ENCODE results near the gene PKNOX2. TPM values are rescaled to one million over a fixed set of nuclear protein-coding genes. Genes with fewer than 3 reads are reported as not detected.
A peak's percentile ranks its signal among the peaks of the same experiment; 100 is the strongest.

Gene PKNOX2
- total and polyA plus RNA-seq, 2 of the 4 experiments (the other 2 are of a cell fraction): 0.72 to 2.3 TPM

DNA sequence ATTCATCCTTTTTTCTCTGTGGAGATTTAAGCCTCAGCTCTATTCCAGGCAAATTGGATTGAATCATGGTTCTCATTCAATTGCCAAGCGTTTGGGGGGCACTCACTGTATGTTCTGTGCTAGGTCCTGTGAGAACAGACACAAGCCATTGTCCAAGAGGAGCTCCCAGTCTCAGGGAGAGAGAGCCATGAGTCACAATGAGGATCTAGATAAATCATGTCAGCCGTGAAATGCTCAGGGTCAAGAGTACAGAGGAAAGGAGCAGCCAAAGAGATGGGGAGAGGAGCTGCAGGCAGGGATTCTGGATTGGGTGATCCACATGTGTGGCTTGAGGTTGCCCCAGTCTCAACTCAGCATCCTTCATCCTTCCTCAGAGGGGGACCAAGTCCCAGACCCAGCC is 237.9 kb downstream of the PKNOX2 start:
- dilution Hi-C loops (cut with HindIII; ENCODE audit: low sequenced_read_pairs, unreplicated experiment) (no loop called here), in situ Hi-C loops (cut with MboI; ENCODE audit: low sequenced_read_pairs) (loop anchor here (10.0 to 25.0 kb wide), 3 partner anchors 238 to 740 kb away; partner anchors contain the start of genes PKNOX2, SIAE and SPA17), intact Hi-C loops (cut with micrococcal nuclease) (loop anchor here (5.0 to 10.0 kb wide), 3 partner anchors 138 to 528 kb away; no protein-coding TSS in a partner anchor)
- H3K14ac ChIP-seq (replicated peaks; ENCODE audit: low read depth, low read length): no peak overlapping the region
- H2BK120ac ChIP-seq (ENCODE audit: low read depth, low read length): 0 out of 2 replicates have a peak overlapping the region, but pooled peaks have one; percentile 53
- H4K8ac ChIP-seq (ENCODE audit: low read depth in 2 of 2, low read length in 2 of 2): no peak overlapping the region
- BruUV-seq (replicated peaks): no TSS peak
- H3K9me1 ChIP-seq (ENCODE audit: insufficient read depth, low read length): no peaks in the 10 kb centered on the region
- WGBS, 2 experiments (ENCODE audit: extremely low coverage in 2 of 2, insufficient read length in 1 of 2): 50% methylated on average over 1 of the region's 2 CpGs; no CpG with 5 or more reads in 1 of the 2 experiments
- H3K4me1 ChIP-seq (ENCODE audit: control insufficient read depth, insufficient read depth, low read length): peaks cover 6% of the 10 kb centered on the region; the same call in 1 of the 2 replicates
- no peak overlapping the region for H2AK5ac ChIP-seq (ENCODE audit: low read depth, low read length)
- H4K91ac ChIP-seq (ENCODE audit: insufficient read depth, low read depth, low read length): 0 out of 2 replicates have a peak overlapping the region, but pooled peaks have one; percentile 23
- TF ChIP-seq SMC3 (IDR thresholded peaks at IDR 0.05; ENCODE audit: low read depth, low read length) (no peak), CHD1 (IDR thresholded peaks at IDR 0.05; ENCODE audit: low read depth, low read length) (no peak), RCOR1 (IDR thresholded peaks at IDR 0.05; ENCODE audit: insufficient replicate concordance, low read length) (no peak), MXI1 (IDR thresholded peaks at IDR 0.05; ENCODE audit: borderline replicate concordance, low read depth, low read length) (no peak), RAD21 (IDR thresholded peaks at IDR 0.05; ENCODE audit: low read length) (no peak), BHLHE40 (IDR thresholded peaks at IDR 0.05; ENCODE audit: low read depth, low read length) (no peak), FOS (IDR thresholded peaks at IDR 0.05; ENCODE audit: low read depth, low read length) (0 out of 2 replicates have a peak, but pooled peaks have one; percentile 26), NFE2L2 (IDR thresholded peaks at IDR 0.05; ENCODE audit: low read depth, low read length) (no peak)
- TF ChIP-seq, protein P1, sequence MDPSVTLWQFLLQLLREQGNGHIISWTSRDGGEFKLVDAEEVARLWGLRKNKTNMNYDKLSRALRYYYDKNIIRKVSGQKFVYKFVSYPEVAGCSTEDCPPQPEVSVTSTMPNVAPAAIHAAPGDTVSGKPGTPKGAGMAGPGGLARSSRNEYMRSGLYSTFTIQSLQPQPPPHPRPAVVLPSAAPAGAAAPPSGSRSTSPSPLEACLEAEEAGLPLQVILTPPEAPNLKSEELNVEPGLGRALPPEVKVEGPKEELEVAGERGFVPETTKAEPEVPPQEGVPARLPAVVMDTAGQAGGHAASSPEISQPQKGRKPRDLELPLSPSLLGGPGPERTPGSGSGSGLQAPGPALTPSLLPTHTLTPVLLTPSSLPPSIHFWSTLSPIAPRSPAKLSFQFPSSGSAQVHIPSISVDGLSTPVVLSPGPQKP (IDR thresholded peaks at IDR 0.05; ENCODE audit: borderline replicate concordance, low read depth, low read length): no peak
- H2AFZ ChIP-seq (replicated peaks; ENCODE audit: low read length, poor library complexity): no peak overlapping the region
- H3K27me3 ChIP-seq (ENCODE audit: control insufficient read depth, insufficient read depth, low read length): peaks cover 9% of the 10 kb centered on the region
- H3K23ac ChIP-seq (ENCODE audit: low read depth, low read length): no peak overlapping the region
- no peak overlapping the region for H3K4me3 ChIP-seq (ENCODE audit: insufficient read depth, low read depth, low read length)
- ATAC-seq (ENCODE audit: low read depth) (peak; percentile 45), DNase-seq (peak; percentile 73)
- H3K79me1 ChIP-seq (ENCODE audit: low read depth in 1 of 2, low read length in 2 of 2): no peaks in the 10 kb centered on the region
- H4K5ac ChIP-seq (ENCODE audit: low read depth, low read length): no peak overlapping the region
- H2BK20ac ChIP-seq (ENCODE audit: low read depth, low read length): no peak overlapping the region
- no peak overlapping the region for H3K27ac ChIP-seq (ENCODE audit: insufficient read depth, low read length)
- H3K4ac ChIP-seq (ENCODE audit: low read depth, low read length): no peak overlapping the region
- ChIA-PET POLR2A (ENCODE audit: unreplicated experiment) (interaction anchor here (0.6 kb wide), 1 partner anchor 12 kb away, joined by 4 read pairs; no protein-coding TSS in a partner anchor), CTCF (interaction anchor here (0.7 to 2.4 kb wide), 3 partner anchors 11 to 311 kb away, joined by 3 to 8 read pairs (median 3); no protein-coding TSS in a partner anchor)
- H3K9ac ChIP-seq (ENCODE audit: low read depth, low read length): no peak overlapping the region
- no peak overlapping the region for H3K18ac ChIP-seq (ENCODE audit: low read depth, low read length)
- H3K56ac ChIP-seq (ENCODE audit: extremely low read depth, insufficient read depth, low read length): no peak overlapping the region
- no peaks in the 10 kb centered on the region for H3K9me3 ChIP-seq (ENCODE audit: control insufficient read depth, insufficient read depth, low read length)
- no peak overlapping the region for H3K4me2 ChIP-seq (ENCODE audit: low read depth, low read length)
- peaks cover 2% of the 10 kb centered on the region; the same call in 1 of the 2 replicates for H3K36me3 ChIP-seq (ENCODE audit: control insufficient read depth, insufficient read depth, low read length)
- no peak overlapping the region for H2AK9ac ChIP-seq (replicated peaks; ENCODE audit: low read depth, low read length, poor library complexity)
- H2BK15ac ChIP-seq (ENCODE audit: low read depth, low read length): no peak overlapping the region
- H2BK5ac ChIP-seq (ENCODE audit: low read depth, low read length, poor library complexity, severe bottlenecking): no peak overlapping the region
- H4K20me1 ChIP-seq (ENCODE audit: insufficient read depth, low read length): no peaks in the 10 kb centered on the region

Data from IMR-90 (cell line).